ENCODE measurements around the gene NCKAP5. TPM values are rescaled to one million over a fixed set of nuclear protein-coding genes. Genes with fewer than 3 reads are reported as not detected.
A peak's percentile ranks its signal among the peaks of the same experiment; 100 is the strongest.

The NCKAP5 gene
- total RNA-seq, 1 experiment from 2014 or later: 8.5 TPM

DNA sequence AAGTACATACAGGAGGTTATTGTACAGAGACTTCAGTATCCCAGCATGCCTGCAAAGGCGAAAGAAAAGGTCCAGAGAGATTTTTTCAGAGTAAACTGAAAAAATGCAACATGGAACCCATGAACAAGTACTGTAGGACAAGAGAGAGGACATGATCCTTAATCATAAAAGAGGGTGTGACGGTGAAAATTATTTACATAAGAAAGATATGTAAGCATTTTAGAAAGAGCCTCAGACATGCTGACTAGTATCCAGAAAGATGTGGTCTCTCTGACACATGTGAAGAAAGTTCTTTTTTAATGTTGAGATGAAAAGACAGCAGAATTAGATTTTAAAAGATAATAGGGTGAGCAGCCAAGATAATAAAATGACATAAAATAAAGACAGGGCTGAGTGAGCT, 262.0 kb downstream of the NCKAP5 start:
- no peak for DNase-seq (ENCODE audit: low read depth, low spot score)
- in situ Hi-C loops (cut with HindIII; ENCODE audit: low pct_unique_long_range_greater_than_20kb, low sequenced_read_pairs): no loop called here

DNA sequence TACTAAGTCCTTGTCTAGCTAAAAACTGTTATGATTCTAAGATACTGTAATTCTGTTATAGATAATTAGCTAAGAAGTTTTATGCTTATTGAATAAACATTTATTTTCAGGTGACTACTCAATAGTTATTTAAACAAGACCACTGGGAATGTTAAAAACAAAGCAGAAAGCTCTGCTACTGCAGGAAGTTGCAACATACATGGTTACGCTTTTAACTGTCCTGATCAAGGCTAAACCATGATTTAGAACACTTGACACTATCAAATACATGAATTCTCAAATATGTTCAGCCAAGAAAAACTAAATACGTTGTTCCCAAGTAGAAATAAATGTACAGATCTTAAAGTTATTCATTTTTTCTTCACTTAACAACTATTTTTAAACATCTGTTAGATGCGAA, 263.9 kb downstream of the NCKAP5 start:
- in situ Hi-C loops (cut with HindIII; ENCODE audit: low pct_unique_long_range_greater_than_20kb, low sequenced_read_pairs): no loop called here
- DNase-seq (ENCODE audit: low read depth, low spot score): no peak

DNA sequence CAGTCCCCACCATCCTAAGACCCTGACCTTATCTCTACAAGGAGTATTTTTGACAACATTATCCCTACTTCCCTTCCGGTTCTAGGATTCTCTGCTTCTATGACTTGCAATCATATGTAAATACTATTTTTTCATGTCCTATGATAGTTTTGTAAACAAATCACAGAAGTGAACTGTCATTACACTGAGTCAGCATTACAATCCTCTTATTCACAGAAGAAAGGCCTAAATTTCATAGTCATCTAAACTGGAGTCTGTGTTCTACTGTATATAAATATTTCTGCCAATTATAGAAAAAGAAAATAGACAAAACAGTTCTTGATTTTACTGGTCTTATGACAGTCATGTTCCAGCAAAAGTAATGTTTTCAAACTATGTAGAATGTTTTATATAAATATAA, 265.1 kb downstream of the NCKAP5 start:
- no peak for DNase-seq (ENCODE audit: low read depth, low spot score)
- in situ Hi-C loops (cut with HindIII; ENCODE audit: low pct_unique_long_range_greater_than_20kb, low sequenced_read_pairs): no loop called here

DNA sequence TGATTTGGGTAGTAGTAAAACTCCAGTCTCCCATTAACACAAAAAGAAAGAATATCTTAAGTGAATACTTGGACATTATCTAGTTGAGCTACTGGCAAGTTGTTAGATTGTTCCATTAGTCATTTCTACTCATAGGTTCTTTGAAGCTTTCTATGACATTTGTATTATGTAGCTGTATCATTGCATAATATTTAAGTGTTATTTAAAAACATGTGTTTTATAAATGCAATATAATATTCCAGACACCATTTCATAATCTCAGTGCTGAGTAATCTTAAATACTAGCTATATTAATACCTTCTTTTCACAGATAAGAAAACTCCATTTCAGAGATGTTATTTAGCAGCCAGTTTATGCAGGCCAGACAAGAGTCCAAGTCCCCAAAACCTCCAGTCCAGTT, 271.9 kb downstream of the NCKAP5 start:
- in situ Hi-C loops (cut with HindIII; ENCODE audit: low pct_unique_long_range_greater_than_20kb, low sequenced_read_pairs): no loop called here
- DNase-seq (ENCODE audit: low read depth, low spot score): no peak

DNA sequence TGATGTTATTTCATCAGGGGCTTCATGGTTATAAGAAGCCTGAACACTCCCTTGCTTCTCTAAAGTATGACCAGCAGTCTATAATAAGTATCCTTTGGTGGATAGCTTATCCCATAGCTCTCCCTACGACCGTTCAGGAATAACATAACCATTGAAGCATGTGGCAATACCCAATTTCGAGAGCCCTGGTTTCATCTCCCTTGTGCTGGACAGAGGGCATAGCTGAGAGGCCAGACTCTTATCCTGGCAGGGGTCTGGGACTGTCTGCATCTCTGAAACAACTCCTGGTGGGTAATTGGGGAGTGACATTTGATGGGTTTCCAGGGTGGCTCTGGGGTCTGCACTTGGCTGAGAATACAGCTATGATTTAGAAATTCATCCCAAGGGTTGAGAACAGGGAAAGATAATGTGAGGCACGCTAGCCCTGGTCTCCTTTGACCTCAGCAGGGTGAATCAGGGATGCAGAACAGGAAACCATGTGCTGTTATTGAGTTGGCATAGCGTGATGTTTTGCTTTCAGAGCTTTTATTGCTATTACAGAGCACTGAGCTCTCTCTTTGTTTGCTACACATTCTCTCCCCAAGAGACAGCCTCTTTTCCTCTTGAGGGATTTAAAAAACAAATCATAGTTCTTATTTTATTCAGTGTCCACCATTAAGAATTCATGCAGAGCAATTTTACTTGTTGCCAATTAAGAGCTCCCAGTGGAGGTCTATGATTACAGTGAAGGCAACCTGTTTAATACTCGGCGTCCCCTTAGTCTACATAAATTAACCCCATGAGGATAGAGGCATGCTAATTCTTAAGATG, 274.5 kb downstream of the NCKAP5 start:
- DNase-seq (ENCODE audit: low read depth, low spot score): no peak
- in situ Hi-C loops (cut with HindIII; ENCODE audit: low pct_unique_long_range_greater_than_20kb, low sequenced_read_pairs): no loop called here

DNA sequence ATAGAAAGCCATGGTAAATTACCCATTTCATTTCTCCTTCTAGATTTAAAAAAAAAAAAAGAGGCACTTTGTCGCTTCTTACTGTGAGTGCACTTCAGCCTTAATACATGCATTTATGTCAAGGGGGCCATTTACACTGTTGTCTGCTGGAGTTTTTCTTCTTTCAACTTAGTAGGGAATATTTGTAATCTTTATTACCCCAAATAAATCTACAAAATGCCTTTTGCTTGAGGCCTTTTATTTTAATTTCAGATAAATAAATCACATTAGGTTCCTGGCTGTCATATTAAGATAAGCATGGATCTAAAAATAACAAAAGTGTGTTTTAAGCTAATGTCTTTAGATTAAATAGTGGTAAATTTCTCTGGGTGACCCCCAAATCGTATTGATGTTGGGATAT, 276.0 kb downstream of the NCKAP5 start:
- in situ Hi-C loops (cut with HindIII; ENCODE audit: low pct_unique_long_range_greater_than_20kb, low sequenced_read_pairs): no loop called here
- no peak for DNase-seq (ENCODE audit: low read depth, low spot score)

DNA sequence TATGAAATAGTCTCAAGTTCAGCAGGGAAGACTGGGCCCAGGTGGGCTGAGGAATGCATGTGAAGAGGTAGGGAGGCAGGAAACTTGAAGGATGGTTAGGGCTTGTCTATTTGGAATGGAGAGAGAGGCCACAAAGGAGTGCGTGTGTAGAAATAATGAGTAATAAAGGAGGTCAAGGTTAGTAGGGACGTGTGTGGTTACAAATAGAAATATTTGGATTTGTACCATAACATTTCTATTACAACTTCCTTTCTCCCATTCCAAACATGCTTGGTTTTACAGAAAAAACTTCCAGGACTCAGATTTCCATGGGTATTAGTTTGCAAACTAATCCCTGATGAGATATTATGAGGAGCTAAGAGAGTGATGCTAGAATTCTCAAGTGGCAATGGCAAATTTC, 280.6 kb downstream of the NCKAP5 start:
- DNase-seq (ENCODE audit: low read depth, low spot score): no peak

DNA sequence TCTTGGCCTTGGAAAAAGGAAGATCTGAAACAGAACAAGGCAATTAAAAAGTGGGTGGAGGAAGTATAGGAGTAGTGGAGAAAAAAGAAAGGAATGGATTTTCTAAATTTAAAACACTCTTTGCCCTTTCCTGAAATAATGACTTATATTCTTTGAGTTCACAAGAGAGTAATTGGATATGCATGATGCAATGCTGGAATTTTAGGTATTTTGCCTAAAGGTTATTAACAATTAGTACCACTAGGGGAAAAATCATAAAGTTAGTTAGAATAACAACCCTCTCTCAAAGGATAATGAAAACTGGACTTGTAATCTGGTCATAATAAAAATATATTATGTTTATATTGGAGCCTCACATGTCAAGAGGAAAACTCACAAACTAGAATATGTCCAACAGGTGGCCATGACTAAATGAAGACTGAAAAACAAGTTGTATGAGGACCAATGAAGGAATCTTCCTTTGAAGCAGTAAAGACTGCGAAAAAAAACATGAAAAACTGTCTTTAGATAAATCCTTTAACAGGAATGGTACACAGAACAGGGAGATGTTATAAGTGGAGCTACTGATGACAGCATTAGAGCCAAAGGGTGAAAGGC, 281.8 kb downstream of the NCKAP5 start:
- in situ Hi-C loops (cut with HindIII; ENCODE audit: low pct_unique_long_range_greater_than_20kb, low sequenced_read_pairs): no loop called here
- DNase-seq (ENCODE audit: low read depth, low spot score): peak; percentile 35

More for the DNA sequence above, 280.6 kb downstream of the NCKAP5 start:
- in situ Hi-C loops (cut with HindIII; ENCODE audit: low pct_unique_long_range_greater_than_20kb, low sequenced_read_pairs): no loop called here

DNA sequence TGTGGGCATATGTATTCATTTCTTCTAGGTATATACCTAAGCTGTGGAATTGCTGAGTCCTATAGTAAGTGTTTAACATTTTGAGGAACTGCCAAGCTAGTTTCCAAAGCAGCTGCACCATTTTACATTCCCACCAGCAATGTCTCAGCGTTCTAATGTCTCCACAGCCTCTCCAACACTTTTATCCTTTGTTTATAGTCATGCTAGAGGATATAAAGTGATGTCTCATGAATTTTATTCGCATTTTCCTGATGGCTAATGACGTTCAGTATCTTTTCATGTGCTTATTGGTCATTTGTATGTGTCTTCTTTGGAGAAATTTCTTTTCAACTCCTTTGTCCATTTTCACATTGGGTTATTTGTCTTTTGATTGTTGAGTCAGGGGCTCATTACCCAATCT, 295.2 kb downstream of the NCKAP5 start:
- in situ Hi-C loops (cut with HindIII; ENCODE audit: low pct_unique_long_range_greater_than_20kb, low sequenced_read_pairs): no loop called here
- DNase-seq (ENCODE audit: low read depth, low spot score): peak; percentile 26

DNA sequence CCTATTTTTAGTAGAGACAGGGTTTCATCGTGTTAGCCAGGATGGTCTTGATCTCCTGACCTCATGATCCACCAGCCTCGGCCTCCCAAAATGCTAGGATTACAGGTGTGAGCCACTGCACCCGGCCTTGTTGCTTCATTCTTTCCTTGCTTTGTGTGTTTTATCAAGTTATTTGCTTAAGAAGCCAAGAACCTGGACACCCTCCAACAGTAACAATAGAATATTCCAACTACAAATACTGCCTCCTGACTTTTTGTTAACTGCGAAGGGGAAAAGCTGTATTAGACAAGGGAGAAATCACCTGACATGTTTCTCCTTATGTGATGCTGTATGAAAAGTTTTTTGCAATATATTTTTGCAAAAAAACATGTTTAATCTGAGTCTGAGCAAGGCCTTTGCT, 297.2 kb downstream of the NCKAP5 start:
- in situ Hi-C loops (cut with HindIII; ENCODE audit: low pct_unique_long_range_greater_than_20kb, low sequenced_read_pairs): no loop called here
- no peak for DNase-seq (ENCODE audit: low read depth, low spot score)

DNA sequence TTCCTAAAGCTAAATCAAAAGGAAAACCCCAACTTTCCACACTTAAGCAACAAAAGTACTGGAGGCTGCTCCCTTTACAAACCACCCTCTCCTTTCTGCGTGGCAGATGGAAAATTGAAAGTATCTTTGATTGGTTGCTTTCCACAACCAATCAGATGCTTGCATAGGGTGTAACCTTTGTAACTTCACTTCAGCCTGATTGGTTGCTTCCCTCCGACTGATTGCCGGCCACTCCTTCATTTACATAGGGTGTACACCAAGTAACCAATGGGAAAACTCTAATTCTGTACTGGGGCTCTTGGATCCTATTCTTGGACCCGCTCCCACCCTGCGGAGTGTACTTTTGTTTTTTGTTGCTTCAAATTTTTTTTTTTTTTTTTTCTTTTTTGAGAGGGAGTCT, 297.7 kb downstream of the NCKAP5 start:
- DNase-seq (ENCODE audit: low read depth, low spot score): no peak
- in situ Hi-C loops (cut with HindIII; ENCODE audit: low pct_unique_long_range_greater_than_20kb, low sequenced_read_pairs): no loop called here

DNA sequence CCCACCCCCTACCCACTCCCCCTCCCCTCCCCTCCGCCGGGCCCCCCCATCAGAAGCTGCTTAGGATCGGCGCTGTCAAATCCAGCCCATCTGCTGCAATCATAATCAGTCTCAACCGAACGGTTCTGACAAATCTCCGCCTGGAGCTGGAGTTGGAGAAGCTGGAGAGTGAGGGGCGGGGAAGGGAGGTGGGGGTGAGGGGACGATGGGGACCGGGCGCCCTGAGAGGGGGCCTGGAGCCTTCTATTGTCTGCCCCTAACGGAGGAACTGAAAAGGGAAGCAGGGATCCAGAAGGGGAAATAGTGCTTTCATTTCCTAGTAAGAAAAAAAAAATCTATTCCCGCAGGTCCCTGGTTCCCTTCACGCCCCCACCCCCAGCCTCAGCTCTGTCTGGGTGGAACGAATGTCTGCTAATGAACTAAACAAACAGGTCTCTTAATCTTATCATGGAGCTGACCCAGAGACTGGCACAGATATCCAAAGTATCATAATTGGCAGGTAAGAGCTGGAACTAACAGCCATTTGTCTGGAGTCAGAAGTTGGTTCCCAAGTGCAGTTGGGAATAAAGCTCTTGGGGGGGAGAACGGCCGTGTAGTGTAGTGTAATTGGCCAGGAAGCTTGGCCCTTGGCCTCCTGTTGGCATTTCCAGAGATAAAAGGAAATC, 301.2 kb downstream of the NCKAP5 start:
- DNase-seq (ENCODE audit: low read depth, low spot score): no peak
- in situ Hi-C loops (cut with HindIII; ENCODE audit: low pct_unique_long_range_greater_than_20kb, low sequenced_read_pairs): no loop called here

DNA sequence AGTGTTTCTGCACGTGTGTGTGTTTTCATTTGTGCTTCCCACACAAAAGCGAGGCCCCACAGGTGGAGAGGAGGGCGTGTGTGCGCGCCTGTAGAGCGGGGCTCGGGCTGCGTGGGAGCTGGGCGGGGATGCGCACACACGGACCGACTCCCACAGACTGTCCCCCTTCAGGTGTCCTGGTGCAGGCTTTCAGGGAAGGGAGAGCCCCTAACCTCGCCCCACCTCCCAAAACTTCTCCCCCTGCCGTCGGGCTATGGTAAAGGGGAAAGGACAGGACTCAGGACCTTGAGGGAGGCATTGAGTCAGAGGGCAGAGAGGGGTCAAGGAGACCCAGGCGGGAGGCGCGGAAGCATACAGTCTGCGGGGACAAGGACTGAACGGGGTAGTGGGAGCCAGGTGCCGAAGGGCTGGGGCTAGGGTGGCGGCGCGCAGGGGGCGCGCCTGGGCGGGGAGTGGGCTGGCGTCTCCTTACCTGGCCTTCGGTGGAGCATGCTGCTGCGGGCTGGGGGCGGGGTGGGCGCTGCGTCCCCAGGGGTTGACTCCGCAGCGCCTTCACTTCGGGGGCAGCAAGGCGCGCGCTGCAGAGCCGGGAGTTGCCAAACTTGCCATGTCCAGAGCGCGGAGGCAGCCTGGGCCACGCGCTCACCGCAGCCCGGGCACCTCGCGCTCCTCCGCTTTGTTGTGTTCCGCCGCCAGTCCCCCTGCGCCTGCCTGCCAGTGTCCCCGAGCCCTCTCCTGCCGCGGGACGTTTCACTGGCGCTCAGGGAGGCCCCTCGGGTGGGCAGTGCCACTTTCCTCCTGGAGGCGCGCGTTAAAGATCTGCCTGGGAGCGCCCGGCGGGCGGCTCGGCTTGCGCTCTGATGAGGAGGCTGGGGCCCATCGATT, 302.0 kb downstream of the NCKAP5 start:
- in situ Hi-C loops (cut with HindIII; ENCODE audit: low pct_unique_long_range_greater_than_20kb, low sequenced_read_pairs): no loop called here
- DNase-seq (ENCODE audit: low read depth, low spot score): no peak

DNA sequence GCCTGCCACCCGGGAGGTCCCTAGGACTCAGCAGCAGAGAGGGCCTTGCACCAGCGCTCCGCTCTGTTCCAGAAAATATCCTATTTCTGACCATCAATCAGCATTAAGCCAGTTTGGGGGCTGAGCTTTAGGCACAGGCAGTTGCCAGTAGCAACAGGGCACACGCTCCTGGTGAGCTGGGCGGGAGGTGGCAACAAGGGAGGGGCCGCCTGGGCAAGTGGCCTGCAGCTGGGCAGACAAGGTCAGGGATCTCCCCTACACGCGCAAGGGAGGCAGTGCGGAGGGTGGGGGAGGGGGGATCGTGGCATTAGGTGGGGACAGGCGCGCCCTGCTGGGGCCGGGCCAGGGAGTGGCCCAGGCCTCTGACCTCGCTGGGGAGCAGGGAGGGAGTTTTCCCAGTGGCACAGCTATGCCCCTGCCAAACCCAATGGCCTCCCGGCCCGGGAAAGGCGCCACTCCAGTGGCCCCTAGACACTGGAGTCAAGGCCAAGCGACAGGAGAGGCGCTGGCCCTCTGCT, 302.8 kb downstream of the NCKAP5 start:
- in situ Hi-C loops (cut with HindIII; ENCODE audit: low pct_unique_long_range_greater_than_20kb, low sequenced_read_pairs): no loop called here
- DNase-seq (ENCODE audit: low read depth, low spot score): no peak

DNA sequence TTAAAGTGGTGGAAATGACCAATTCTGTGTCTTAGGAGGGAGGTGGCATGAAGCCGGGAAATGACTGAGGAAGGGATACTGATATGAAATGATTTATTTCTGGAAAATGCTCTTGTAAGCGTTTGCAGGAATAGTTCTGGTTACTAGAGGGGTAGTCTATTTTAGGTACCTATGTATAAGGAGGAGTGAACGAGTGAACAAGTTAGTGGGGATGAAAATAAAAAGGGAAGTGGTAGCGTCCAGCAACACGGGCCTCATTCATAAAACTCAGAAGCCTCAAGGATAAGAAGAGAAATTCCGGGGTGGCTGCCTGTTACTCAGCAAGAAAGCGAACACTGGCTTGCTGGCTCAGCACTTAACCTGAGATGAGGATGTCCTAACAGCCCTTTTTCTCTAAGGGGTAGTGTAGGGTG, 303.3 kb downstream of the NCKAP5 start:
- no peak for DNase-seq (ENCODE audit: low read depth, low spot score)
- in situ Hi-C loops (cut with HindIII; ENCODE audit: low pct_unique_long_range_greater_than_20kb, low sequenced_read_pairs): no loop called here

DNA sequence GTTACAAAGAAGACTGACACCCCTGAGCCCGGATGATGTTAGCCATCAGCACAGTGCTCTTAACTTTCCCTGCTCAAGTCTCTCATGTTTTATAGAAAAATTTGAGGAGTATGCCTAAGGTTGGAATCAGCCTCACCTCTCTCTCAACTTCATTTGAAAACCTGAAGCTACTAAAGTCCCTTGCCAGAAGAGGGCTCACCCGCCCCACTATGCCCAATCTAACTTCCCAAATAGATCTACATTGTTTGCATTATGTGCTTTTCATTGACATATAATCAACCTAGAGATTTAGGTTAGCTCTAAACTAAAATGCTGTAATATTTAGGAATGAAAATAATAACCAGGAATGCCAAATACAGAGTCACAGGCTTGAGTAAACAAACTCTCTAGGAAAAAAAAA, 305.4 kb downstream of the NCKAP5 start:
- in situ Hi-C loops (cut with HindIII; ENCODE audit: low pct_unique_long_range_greater_than_20kb, low sequenced_read_pairs): no loop called here
- DNase-seq (ENCODE audit: low read depth, low spot score): peak; percentile 43

DNA sequence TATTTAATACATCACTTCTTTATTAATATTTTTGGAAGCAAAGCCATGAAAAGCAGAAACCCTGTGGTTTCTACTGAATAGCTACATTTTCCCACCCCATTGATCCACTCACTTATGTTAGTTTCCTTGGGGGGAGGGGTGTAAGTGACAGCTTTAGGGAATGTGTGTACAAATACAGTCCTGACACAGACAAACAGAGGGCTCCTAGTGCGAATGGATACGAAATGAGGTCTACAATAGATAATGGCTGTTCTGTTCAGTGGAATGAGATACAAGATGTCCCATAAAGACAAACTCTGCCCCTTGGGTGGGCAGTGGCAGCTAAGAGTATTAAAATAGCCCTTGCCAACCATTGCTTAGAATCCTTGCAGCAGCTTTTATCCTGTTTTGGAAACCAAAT, 312.9 kb downstream of the NCKAP5 start:
- in situ Hi-C loops (cut with HindIII; ENCODE audit: low pct_unique_long_range_greater_than_20kb, low sequenced_read_pairs): no loop called here
- peak; percentile 58 for DNase-seq (ENCODE audit: low read depth, low spot score)

DNA sequence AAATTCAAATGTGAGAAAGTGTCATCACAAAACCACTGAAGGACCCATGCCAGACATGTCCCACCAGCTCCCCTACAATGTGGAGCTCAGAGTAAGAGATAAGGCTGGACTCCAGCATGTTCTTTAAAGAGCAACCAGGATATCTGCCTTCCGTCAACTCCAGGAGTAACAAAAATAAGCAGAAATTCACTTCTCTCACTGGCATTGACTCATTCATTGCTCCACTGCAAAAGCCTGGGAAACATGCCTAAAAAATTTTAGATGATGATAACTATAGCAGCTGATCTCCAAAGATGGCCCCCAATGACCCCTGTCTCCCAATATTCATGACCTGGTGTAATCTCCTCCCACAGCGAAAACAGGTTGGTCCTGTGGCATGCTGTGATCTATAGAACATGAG, 314.5 kb downstream of the NCKAP5 start:
- no peak for DNase-seq (ENCODE audit: low read depth, low spot score)
- in situ Hi-C loops (cut with HindIII; ENCODE audit: low pct_unique_long_range_greater_than_20kb, low sequenced_read_pairs): no loop called here
